NCI-H187 treated with DMSO at 0.1 percent for 48 hours (cell line): ENCODE results near the gene SLC39A13.
A peak's percentile ranks its signal among the peaks of the same experiment; 100 is the strongest.

ENCODE experiments used
- DNase-seq: peaks from one replicate; lab custom pipeline; 2025; lab: John Stamatoyannopoulos, UW

SLC39A13 gene

GRCh38 chr11:47403135-47403534, 5.3 kb upstream of the SLC39A13 start:
- no peak for DNase-seq

GRCh38 chr11:47403571-47403970, 4.8 kb upstream of the SLC39A13 start:
- no peak for DNase-seq

- DNase-seq = no peak
Observed at GRCh38 chr11:47406896-47407745, 1.3 kb upstream of the SLC39A13 start.

DNA sequence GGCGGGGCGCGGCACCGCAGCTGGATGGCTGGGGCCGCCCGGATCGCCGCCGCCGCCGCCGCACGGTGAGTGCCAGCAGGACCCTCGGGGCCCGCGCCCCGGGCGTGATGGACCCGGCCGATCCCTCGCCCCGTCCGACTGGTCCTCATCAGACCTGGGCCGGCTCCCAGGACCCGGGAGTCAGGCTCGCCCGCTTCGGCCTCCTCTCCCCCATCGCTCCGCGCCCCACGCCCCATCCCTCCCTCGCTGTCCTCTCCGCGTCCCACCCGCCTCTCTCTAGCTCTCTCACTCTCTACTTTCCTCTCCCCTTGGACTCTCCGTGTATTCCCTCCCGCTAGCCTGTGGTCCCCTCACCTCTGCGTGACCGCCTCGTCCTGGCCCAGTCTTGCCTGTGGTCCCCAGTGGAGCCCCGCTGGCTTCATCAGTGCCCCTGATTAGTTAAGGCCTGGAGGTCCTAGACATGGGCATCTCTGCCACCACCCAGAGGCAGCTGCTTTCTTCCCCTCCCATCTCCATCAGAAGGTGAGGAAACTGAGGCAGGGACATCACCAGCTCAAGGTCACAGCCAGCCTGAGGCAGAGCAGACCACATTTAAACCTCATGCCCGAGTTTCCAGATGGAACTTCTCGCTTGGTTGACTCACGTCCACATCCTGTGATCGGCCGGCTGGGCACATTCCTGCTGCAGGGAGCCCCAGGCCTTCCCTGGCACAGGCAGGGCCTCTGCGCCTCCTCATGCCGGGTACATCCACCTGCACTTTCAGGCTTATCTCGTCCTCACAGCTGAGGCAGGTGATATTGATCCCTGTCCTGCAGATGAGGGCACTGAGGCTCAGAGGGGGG, 429 bp downstream of the SLC39A13 start:
- no peak for DNase-seq

DNA sequence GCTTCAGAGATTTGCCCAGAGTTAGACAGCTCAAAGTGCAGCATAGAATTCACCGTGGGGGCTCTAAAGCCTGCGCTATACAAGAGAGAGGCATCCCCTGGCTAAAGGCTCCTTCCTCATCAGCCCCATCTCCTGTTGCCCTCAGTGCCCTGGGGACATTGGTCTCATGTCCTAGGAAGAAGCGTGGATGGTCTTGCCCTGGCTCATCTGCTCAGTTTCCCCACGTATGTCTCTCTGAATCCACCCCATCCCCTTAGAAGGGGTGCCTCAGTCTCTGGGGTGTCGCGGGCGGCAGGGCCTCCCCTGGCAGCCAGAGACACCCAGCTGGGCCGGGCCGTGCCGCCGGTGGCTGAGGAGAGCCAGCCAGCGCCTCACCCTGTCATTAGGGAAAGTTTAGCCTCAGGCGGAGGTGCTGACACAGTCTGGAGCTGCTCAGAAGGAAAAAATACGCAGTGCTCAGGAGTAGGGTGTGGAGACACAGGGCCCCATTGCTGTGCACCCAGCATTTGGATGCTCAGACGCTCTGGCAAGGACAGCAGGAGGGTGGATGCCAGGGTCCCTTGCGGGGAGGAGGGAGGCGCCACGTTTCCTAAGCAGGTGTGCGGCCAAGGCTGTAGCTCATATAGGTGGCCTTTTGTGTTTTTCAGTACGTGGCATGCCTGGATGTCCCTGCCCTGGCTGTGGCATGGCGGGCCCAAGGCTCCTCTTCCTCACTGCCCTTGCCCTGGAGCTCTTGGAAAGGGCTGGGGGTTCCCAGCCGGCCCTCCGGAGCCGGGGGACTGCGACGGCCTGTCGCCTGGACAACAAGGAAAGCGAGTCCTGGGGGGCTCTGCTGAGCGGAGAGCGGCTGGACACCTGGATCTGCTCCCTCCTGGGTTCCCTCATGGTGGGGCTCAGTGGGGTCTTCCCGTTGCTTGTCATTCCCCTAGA, 1.3 kb downstream of the SLC39A13 start:
- DNase-seq = no peak

- DNase-seq = no peak
Observed at GRCh38 chr11:47410370-47411264, 2.2 kb downstream of the SLC39A13 start.

DNA sequence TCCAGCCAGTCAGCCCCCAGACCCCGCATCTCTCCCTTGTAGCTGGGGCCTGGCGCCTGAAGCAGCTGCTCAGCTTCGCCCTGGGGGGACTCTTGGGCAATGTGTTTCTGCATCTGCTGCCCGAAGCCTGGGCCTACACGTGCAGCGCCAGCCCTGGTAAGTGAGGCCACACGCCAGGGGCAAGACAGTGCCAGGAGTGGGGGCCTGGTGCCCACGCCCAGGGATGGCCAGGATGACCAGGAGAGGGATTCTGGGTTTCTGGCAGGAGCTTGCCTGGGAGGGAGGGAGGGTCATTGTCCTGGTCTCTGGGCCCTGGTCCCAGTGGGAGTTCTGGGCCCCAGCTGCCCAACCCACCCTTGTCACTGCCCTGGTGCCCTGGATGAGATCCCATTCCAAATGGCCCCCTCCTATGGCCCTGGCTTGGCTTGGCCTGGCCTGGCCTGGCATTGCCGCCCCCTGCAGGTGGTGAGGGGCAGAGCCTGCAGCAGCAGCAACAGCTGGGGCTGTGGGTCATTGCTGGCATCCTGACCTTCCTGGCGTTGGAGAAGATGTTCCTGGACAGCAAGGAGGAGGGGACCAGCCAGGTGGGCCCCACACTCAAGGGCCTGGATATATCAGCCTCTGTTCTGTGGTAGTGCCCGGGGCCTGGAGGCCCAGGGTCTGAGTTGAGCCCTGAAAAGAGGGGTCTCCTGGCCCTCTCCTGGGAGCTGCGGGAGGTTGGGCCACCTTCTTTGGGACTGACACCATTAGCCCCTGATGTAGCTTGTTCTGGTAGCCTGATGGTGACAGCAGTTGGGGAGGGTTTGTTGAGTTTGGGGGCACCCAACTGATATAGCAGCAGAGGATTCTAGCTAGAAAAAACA, 3.7 kb downstream of the SLC39A13 start:
- no peak for DNase-seq

DNA sequence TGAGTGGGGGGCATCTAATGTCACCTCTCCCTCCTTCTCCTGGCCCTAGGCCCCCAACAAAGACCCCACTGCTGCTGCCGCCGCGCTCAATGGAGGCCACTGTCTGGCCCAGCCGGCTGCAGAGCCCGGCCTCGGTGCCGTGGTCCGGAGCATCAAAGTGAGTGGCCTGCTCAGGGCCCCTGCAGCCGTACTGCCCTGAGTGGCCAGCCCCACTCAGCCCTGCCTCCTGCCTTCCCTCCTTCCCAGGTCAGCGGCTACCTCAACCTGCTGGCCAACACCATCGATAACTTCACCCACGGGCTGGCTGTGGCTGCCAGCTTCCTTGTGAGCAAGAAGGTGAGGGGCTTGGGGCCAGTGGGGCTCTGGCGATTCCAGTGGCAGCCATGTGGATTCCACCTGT, 5.0 kb downstream of the SLC39A13 start:
- no peak for DNase-seq

DNA sequence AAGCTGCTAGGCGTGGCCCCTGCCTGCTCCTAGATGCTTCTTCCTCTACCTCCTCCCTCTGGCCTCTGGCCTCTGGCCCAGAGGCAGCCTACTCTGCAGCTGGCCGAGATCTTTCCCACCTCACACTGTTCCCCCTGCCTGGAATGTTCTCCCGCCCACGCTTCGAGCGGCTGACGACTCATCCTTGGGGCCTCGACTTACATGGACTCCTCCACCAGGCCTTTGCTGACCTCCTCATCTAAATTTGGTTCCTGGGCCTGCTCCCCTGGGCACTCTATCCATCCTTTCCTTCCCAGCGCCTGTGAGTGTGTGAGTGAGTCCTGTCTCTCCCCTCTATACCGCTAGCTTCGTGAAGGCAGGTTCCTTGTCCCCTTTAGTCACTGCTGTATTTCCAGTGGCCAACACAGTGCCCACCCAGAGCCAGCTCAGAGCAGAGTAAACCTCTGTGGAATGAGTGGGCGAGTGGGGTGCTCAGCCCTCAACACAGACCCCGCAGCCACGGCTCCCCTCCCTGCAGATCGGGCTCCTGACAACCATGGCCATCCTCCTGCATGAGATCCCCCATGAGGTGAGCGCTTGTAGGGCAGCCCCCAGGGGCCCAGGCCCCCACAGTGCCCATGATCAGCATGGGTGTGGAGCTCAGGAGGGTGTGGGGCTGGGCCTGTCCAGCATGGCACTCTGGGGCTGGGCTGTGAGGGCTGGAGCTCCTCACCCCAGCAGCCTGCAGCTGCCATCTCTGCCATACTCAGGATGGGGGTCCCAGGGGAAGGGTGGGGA, 5.7 kb downstream of the SLC39A13 start:
- no peak for DNase-seq

- DNase-seq = no peak
Observed at GRCh38 chr11:47414685-47415070, 6.3 kb downstream of the SLC39A13 start.

DNA sequence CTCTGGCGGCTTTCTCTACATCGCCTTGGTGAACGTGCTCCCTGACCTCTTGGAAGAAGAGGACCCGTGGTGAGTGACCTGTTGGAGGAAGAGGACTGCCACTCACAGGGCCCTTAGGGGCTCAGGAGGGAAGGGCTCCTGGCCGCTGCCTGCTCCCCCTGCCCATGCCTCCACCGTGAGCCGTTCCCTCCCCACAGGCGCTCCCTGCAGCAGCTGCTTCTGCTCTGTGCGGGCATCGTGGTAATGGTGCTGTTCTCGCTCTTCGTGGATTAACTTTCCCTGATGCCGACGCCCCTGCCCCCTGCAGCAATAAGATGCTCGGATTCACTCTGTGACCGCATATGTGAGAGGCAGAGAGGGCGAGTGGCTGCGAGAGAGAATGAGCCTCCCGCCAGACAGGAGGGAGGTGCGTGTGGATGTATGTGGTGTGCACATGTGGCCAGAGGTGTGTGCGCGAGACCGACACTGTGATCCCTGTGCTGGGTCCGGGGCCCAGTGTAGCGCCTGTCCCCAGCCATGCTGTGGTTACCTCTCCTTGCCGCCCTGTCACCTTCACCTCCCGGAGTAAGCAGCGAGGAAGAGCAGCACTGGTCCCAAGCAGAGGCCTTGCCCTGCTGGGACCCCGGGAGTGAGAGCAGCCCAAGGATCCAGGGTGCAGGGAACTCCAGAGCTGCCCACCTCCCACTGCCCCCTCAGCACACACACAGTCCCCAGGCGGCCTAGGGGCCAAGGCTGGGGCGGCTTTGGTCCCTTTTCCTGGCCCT, 6.9 kb downstream of the SLC39A13 start:
- DNase-seq = no peak

- DNase-seq = no peak
Observed at GRCh38 chr11:47415949-47416472, 7.6 kb downstream of the SLC39A13 start.

DNA sequence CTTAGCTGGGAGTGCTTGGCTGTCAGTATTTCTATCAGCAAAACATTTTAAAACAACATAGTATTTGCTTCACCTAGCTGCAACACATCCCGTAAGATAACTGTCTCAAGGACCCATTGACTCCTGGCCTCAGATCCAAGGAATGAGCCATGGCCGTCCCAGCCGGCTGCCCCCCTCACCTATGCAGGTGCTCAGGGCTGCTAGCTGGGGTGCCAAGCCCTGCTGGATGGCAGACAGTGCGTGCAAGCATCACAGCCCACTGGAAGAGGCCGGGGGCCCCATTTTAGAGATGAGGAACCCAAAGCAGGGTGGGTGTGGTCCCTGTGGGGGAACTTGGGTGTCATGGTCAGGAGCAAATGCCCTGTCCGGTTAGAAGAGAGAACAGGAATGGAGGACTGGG, 9.3 kb downstream of the SLC39A13 start:
- DNase-seq = no peak

GRCh38 chr11:47418454-47419259, 10.3 kb downstream of the SLC39A13 start:
- DNase-seq = no peak

DNA sequence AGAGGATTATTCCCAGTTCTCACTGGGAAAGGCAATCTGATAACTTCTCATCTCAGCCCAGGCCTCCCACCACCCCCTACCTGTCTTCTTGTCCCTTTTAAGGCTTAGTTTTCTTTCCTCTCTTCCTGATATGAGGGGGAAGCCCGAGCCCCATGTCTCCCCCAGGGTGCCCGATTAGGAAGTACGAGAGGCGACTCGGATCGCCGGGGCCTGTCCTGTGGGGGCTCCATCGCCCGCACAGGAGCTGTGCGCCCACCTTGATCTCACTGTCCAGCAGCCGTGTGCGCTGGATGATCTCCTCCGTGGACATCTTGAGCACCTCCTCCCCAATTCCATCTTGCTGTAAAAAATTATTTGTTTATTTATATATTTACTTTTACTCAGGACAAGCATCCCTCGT, 17.2 kb downstream of the SLC39A13 start:
- DNase-seq = no peak

- peak; percentile 92 for DNase-seq
Observed at GRCh38 chr11:47426062-47426956, 17.9 kb downstream of the SLC39A13 start, which contains the start of gene PSMC3. PSMC3 (minus strand) TSS chr11:47426439; CDS start chr11:47426279, 160 bp downstream.
